CD4-positive, alpha-beta T cell treated with Interleukin-6 for 4 hours (primary cell): ENCODE measurements around the gene GRIN3B.

Source experiments
- DNase-seq: peaks from one replicate; pipeline ENCODE4 v3.0.0-alpha.2; 2020; ENCODE audit warnings: mixed read lengths

GRIN3B gene

DNA sequence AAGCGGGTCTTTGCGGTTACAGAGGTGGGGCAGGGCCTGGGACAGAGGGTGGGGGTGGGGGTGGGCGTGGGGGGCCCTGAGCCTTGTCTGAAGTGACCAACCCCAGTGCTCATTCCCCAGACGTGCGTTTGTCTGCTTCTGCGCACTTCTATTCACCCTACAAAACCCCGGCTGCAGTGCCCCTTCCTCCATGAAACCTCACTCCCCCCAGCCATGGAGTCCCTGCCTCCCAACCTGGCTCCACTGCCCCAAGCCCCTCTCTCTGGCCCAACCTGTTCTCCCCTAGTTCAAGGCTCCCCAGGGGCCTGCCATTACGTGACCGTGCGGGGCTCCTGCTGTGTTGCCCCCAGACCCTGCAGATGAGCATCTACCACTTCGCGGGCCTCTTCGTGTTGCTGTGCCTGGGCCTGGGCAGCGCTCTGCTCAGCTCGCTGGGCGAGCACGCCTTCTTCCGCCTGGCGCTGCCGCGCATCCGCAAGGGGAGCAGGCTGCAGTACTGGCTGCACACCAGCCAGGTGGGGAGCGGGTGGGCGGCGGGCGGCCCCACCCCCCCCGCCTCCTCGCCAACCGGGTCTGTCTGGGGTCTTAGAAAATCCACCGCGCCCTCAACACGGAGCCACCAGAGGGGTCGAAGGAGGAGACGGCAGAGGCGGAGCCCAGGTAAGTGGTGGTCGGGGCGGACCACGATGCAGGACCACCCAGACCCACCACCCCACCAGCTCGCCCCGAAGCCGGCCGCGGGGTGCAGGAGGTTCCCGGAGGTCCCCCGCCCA, 8.2 kb downstream of the GRIN3B start:
- DNase-seq: no peak

DNA sequence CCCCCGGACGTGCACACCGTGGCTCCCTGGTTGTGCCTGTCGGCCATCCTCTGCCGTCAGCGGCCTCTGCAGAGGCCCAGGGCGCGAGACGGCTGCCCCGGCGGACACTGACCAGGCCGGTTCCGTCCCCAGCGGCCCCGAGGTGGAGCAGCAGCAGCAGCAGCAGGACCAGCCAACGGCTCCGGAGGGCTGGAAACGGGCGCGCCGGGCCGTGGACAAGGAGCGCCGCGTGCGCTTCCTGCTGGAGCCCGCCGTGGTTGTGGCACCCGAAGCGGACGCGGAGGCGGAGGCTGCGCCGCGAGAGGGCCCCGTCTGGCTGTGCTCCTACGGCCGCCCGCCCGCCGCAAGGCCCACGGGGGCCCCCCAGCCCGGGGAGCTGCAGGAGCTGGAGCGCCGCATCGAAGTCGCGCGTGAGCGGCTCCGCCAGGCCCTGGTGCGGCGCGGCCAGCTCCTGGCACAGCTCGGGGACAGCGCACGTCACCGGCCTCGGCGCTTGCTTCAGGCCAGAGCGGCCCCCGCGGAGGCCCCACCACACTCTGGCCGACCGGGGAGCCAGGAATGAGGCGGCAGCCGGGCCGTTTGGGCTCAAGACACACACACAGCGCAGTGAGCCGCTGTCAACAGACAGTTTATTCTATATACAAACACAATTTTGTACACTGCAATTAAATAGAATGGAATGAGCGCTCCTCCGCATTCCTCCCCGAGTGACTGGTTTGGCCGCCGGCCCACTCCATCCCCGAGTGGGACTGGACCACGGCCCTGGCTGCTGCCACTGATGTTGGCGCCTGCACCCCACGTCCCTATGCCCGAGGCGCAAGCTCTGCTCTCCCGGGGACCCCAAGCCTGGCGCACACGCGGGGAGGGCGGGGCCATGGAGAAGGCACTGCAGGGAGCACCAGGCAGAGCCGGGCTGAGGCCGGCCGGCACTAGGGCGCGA, 9.1 kb downstream of the GRIN3B start:
- no peak for DNase-seq

DNA sequence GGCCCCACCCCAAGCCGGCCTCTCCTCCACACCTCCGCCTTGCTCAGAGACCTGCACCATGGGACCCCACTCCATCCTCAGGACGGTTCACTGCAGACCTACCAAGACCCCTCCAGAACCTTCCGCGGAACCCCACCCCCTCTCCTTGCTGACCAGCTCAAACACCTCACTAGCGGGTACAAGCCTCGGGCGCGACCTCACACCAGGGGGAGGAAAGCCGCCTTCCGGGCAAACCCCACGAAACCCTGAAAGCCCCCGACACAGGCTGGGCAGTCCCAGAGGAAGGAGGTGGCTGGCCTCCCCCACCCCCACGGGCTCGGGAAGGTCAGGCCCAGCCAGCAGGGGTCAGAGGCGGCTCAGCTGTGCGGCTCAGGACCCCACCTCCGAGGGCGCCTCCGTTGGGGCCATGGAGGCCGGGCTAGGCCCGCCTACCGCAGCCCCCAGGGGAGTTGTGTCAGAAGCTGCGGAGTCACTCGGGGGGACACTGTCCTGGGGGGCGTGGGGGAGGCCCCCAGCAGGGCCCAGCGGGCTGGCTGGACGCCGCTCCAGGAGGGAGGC, 9.8 kb downstream of the GRIN3B start:
- DNase-seq: no peak

DNA sequence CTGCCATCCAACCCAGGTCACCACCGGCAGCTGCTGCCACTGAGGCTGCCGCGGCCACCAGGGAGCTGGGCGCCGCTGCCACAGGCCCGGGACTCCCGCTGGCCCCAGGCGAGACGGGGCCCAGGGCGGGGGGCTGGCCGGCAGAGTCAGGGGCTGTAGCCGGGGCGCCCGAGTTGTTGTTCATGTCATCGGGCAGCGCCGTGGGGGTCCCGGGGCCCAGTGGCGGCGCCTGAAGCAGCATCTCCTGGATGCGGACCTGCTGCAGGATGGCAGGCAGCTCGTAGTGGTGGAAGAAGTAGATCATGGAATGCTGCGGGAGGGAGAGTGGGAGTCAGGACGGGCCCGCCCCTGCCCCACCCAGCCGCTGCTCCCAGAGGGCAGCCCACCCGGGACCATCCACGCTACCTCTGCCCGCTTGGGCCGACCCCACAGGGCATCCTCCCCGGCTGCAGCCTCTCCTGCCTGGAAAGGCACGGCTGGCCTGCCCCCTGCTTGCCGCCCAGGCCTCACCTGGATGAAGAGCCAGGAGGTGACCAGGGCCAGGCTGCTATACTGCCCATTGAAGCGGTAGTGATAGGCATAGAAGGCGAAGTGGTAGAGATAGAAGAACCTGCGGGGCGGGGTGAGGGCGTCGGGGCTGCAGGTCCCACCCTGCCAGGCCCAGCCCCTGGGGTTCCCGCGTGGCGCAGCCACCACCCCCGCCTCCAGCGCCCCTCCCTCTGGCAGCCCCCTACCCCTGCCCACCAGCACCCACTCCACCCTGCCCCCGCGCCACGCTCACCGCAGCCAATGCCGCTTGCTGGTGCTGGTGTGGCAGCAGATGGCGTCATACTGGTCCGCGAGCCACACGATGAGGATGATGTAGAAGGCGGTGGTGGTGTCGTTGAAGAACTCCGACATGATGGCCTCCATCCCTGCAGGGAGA, 10.6 kb downstream of the GRIN3B start:
- no peak for DNase-seq

DNA sequence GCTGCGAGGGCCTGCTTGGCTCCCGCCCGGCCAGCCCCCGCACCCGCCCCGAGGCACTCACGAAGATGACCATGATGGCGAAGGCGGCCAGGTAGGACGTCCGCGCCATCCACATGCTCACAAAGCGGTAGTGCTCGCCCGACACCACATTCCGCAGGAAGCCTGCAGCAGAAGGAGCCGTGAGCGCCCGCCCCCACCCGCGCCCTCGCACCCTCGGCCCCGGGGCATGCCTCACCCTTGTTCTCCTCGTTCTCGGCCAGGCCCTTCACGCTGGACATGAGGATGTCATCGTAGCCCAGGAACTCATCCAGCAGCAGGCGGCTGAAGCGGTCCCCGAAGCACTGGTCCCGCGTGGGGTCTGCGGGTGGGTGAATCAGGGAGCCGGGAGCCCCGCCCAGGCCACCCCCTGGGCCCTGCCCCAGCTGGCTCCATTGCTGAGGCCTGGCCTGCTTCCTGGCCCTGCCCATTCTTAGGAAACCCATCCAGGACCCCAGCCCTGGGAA, 11.7 kb downstream of the GRIN3B start:
- DNase-seq: no peak

DNA sequence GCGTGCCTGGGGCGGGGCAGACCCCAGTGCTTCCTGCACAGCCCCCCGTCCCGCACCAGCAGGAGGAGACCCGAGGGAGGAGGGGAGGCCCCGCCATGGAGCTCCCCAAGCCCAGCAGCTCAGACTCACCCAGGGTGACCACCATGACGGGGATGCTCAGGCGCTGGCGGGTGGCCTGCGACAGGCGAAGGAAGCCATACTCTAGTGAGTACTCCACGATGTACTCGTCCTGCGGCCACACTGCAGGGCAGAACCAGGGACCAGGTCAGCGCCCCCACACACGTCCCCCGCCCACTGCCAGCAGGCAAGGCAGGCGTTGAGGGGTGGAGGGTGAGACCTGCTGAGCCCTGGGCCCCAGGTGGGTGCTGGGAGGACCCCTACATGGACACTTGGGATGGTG, 12.1 kb downstream of the GRIN3B start:
- DNase-seq: no peak

DNA sequence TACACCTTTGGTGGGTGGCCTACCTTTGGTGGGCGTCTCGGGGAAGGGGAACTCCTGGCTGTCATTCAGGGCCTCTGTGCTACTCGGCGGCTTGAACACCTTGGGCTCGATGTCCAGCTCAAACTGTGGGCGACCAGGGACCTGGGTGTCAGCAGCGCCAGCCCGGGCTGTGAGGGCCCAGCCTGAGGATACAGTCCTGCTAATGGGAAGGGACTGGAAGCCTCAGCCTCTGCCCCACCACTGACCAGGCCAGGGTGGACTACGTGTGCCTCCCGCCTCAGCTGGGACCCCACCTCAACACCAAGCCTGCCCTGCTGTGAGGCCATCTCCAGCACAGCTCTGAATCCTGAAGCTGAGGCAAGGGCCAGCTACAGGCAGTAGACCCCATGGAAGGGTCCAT, 13.0 kb downstream of the GRIN3B start:
- no peak for DNase-seq

DNA sequence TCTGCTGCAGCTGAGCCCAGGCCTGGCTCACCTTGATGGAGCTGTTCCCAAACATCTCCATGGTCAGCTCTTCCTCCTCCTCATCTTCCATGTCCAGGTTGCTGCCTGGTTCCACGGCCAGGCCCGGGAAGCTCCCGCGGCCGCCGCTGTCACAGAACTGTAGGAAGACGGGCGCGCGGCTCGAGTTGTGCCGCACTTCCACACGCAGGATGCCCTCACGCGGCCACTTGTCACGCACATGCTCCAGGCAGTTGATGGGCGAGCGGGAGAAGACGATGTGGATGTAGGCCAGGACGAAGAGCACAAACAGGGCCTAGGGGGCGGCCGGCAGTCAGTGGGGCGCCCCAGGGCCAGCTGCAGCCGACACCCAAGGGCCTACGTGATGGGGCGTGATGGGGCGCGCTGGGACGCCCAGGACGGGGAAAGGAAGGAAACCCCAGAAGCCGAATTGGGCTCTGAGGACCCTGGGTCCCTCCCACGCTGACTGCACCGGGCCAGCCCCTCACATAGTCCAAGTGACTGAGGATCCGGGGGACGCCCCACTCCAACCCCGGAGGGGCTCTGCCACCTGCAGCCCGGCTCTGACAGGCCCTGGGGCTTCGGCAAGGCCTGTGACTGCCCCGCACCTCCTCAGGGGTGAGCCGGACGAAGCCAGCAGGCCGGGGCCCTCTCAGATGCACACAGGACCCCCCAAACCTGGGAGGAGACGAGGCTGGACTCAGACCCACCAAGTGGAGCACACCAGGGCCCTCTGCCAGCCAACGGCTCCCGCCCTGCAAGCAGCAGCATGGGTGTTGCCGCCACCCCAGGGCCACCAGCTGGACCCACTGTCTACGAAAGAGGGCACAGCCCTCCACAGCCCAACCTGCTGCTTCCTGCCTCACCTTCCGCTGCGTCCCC, 14.2 kb downstream of the GRIN3B start:
- no peak for DNase-seq

DNA sequence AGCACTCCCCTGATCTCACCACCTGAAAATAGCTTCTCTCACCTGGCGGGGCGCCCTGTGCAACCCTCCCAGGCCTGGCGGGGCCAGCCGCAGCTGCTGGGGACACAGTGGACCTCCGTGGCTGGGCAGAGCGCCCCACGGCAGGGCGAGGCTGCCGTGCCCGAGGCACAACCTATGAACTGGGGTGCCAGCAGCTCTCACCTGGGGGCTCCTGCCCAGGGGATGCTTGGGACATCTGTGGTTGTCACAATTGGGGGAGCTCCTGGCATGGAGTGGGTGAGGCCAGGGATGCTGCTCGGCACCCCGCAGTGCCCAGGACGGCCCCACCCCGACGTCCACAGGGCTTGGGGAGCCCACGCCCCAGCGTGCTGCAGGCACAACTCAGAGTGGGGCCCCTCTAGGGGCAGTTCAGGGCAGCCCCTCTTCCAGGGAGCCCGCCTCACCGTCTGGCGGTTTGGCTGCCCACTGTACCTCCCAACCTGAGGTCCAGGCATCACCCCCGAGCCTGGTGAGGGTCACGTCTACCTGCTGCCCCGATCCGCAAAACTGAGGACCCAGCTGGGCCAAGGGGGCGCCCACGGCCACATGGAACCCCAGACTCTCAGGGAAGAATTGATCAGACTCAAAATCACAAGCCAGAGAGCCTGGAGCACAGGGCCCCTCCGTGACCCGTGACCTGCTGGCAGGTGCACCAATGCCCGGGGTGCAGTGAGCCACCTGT, 15.0 kb downstream of the GRIN3B start:
- no peak for DNase-seq

DNA sequence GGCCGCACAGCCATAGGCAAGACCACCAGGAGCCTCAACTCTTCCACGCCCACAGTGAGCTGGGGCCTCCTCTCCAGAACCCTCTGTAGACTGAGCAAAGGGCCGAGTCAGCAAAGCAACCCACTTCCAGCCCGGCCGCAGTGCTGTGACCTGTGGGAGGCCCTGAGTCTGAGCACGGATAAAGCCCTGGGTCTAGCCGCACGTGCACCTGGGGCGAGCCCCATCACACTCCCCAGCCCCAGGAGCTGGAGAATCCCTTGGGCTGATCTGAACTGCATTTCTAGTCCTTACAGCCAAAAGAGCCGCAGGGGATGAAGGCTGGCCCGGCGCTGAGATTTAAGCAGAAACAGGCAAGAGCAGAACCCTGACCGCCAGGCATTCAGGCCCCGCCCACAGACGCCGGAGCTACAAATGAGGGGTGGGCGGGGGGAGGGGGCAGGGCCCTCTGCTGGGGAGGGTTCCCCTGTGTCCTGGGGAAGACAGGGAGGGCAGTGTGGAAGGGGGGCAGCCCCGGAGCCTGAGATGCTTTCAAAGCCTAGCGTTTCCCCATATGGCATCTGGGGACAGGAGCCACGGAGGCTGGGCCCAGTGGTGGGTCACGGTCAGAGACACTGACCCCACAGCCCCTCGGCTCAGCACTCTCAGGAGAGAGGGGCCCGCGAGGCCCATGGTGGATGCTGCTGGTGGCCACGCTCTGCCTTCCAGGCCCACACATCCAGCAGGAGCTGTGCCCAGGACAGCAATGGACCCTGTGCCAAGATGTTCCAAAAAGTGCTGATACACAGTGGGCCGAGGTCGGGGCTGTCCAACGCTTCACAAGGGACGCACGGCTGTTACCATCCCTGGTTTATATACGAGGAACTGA, 15.8 kb downstream of the GRIN3B start:
- no peak for DNase-seq

DNA sequence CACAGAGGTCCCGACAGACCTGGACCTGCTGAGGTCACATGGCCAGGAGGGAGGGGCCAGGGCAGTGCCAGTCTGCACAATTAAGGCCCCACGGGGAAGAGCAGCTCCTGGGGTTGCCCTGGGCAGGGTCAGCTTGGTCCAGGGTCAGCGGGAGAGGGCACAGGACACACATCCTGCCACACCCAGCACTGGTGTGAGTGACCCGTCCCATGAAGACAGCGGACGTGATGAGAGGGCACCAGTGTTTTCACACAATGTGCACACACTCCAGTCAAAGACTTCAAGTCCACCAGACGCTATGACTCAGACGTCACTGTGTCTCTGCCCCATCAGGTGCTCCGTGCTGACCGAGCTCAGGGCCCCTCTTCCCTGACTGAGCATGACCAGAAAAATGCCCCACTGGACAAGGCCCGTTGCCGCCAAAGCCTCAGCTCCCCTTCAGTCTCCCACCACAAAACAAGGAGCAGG, 16.5 kb downstream of the GRIN3B start:
- DNase-seq: no peak

DNA sequence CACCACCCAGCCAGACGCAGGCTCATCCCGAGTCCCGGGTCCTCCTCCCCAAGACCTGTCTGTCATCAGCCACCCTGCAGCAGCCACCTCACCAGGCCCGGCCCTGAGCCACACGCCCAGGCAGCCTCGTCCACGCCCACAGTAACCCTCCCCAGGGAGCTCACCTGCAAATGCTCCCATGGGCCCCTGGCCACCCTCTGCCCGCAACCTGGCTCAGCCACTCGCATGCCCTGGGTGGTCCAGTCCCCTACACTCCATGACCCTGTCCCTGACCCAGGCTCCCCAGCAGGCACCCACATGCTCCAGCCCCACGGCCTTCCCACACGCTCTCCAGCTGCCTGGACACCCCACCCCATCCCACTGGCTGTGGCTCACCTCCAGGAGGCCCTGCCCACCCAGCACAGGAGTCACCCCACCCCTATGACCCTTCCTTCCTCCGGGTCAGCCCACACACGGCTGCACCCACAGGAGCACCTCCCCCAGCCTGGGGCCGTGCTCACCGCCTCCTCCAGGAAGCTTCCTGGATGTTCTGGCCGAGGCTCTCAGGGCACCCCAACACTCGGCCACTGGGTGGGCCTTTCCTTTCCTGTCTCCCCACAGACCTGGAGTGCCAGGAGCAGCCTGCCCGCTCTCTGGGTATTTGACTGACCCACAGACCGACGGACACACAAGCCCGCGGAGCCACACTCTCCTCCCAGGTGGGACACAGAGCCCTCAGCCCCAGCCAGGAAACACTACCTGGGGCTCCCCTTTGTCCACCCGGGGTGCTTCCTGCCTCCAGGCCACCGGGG, 17.1 kb downstream of the GRIN3B start:
- no peak for DNase-seq

DNA sequence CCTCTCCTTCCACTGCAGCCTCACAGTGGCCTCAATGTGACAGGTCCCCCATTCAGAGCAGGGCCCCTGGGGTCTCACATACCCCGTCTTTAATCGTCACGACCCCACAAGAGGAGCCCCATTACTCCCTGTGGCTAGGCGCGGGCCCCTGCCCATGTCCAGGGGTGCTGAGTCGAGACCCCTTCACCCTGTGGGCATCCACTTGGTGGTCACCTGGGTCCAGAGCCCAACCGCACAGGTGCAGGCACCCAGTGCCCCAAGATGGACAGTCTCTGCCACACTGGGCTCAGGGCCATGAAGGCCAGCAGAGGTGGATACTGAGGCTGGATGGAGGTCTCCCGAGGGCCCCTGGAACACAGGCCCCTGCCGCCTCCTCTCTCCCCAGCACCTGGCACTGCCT, 17.7 kb downstream of the GRIN3B start:
- DNase-seq: no peak

DNA sequence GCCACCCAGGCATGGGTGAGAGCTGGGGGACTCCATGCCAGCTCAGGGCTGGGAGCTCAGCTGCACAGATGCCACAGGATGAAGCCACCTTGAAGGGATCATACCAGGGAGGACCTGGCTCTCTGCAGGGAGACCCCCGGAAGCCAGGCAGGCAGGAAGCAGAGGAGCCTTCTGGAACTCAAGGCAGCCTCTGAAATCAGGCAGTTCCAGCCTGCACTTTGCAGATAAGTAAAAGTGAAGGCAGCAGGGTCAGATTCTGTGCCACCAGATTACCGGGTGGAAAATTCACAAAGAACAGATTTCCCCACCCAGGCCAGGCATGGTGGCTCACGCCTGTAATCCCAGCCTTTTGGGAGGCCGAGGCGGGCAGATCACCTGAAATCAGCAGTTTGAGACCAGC, 18.2 kb downstream of the GRIN3B start:
- DNase-seq: no peak

DNA sequence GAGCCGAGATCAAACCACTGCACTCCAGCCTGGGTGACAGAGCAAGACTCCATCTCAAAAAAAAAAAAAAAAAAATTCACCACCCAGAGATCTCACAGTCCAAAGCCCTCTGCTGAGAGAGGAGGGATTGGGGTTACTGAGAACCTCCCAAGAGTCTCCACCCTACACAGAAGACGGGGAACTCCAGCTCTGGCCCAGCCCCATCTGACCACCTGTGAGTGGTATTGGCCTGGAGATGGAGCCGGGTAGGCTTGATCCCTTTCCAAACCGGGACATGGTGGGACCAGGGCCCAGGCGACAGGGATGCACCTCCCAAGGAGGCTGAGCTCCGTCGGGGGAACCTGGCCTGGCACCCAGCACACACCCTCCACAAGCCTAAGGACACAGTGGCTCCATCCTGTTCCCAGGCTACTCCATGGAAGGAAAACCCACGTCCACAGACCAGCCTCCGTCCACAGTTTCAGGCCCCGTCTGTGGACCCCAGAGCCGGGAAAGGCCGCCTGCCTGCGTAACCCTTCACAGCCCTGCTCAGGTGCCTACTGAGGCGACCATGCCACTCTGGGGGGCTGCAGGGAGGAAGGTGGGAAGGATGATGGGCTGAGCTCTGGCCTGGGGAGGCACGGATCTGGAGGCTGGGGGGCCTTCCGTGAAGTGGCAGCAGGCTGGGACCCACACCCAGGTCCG, 18.9 kb downstream of the GRIN3B start:
- no peak for DNase-seq

DNA sequence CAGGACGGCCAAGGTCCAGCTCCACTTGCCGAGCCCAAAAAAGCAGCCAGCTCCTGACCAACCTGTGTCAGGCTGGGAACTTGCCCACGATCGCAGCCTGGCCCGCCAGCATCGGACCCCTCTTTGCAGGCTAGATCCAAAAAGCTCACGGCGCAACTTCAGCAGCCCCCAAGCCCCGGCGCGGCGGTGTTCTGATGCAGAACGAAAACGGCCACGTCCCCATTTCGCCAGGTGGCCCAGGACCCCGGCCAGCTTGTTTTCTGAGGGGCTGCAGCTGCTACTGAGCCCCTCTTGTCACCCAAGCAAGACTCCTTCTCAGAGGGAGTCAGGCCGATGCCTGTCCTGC, 19.4 kb downstream of the GRIN3B start:
- no peak for DNase-seq

DNA sequence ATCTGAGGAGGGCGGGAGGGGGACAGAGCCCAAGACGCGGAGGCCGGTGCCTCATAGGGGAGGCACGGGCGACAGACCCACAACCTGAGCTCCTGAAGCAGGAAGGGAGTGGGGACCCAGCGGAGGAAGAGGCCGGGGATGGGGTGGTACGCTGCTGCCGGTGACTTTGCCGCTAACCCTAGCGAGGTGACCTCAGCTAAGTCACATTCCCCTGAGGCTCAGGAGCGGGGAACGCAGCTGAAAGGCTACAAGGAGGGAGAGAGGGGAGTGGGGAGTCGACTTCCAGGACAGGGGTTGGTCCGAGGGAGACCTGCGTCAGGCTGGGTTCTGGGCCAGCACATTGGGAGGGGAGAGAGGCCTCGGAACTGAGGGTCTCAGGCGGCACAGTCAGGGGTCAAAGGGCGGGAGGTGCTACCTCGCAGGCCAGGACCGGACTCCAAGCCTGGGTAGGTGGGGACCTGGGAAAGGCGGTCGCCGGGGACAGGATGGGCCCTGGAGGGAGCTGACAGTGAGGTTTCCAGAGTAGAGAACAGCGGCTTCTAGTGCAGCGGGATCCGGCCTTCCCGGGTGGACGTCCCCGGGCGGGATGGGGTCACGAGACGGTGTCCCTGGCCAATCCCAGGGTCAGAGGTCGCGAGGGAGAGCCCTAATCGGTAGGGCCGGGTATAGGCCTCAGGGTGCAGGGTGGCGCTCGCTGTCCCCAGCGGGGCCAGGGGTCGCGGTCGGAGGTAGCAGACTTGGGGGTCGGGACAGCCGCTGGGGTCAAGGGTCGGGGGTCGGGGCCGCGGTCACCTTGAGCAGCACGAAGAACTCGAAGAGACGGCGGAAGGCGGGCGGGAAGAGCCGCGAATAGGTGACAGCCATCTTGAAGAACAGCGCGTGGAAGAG, 20.0 kb downstream of the GRIN3B start:
- no peak for DNase-seq
